ENCODE results near the gene TM4SF5. TPM values are rescaled to one million over a fixed set of nuclear protein-coding genes. Genes with fewer than 3 reads are reported as not detected.

The TM4SF5 gene
- total and polyA plus RNA-seq, 2 of the 8 experiments (the other 6 are each of a cell fraction or from before 2014, with no cell fraction given) = not detected

DNA sequence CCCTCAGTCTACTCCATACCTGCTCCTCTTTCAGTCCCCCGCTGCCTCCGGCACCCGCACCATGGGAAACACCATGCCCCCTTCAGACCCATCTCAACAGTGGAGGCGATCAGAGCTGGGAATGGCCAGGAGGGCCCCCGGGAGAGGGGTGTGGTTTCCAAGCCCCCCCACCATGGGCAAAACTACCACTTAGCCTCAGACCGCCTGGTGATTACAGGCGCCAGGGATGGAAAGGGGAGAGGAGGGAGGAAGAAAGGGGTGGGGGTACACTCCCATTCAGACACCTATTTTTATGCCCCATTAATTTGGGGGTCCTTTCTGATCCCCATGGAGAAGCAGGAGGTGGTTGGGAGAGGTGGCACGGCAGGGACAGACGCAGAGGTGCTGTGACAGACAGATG is 30.5 kb downstream of the TM4SF5 start, which contains the start of gene C17orf114 (continued):
- TF ChIP-seq, protein P1, sequence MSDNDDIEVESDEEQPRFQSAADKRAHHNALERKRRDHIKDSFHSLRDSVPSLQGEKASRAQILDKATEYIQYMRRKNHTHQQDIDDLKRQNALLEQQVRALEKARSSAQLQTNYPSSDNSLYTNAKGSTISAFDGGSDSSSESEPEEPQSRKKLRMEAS (IDR thresholded peaks at IDR 0.05) = no peak
- no peak for TF ChIP-seq SUZ12 (IDR thresholded peaks at IDR 0.05; ENCODE audit: low read length)
- TF ChIP-seq SIX5 (IDR thresholded peaks at IDR 0.05; ENCODE audit: low read depth, low read length) = no peak
- no peak for TF ChIP-seq TAF7 (optimal IDR thresholded peaks at IDR 0.05; ENCODE audit: borderline replicate concordance, low read depth, low read length)
- TF ChIP-seq PHF8 (conservative IDR thresholded peaks at IDR 0.05; ENCODE audit: low read depth, low read length) = no peak
- no peak for TF ChIP-seq CTBP2 (IDR thresholded peaks at IDR 0.05; ENCODE audit: borderline replicate concordance, insufficient read depth, insufficient read length, low read length)
- no peak for TF ChIP-seq BCL11A (IDR thresholded peaks at IDR 0.05; ENCODE audit: low read depth in 2 of 2, low read length in 2 of 2)
